EL (cell line): ENCODE data around the gene MDM2.

Experiments used
- DNase-seq: peaks from one replicate; pipeline ENCODE4 v3.0.0-alpha.2; 2016

Gene MDM2

DNA sequence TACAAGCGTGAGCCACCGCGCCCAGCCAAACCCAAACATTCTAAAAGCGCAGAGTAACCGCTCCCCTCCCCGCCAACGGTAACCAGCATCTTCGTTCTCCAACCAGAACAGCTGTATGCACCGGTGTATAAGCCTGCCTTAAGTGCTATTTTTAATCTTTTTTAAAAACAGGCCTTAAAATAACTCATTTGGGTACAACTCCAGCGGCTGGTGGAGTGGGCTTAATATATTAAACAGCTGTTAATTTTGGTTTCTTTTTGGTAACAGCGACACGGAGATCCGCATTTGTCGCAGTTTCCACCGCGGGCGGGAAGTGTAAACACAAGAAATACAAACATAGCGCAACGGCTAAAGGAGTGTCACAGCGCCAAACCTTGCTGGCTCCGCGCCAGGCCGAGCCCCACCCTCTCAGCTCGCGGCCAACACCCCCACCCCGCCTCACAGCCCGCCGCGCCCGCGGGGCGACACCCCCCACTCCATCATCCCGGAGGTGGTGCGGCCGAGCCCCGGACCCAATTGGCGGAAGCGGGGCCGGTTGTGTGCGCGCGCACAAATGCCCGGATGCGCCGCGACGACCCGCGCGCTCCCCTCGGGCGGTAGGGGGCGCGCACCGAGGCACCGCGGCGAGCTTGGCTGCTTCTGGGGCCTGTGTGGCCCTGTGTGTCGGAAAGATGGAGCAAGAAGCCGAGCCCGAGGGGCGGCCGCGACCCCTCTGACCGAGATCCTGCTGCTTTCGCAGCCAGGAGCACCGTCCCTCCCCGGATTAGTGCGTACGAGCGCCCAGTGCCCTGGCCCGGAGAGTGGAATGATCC, at the start of gene MDM2:
TSS of gene MDM2 (plus strand) at position 602 of the 812 bp plus-strand sequence. CDS start 301 bp downstream, outside the sequence.
- peak; percentile 87 for DNase-seq

DNA sequence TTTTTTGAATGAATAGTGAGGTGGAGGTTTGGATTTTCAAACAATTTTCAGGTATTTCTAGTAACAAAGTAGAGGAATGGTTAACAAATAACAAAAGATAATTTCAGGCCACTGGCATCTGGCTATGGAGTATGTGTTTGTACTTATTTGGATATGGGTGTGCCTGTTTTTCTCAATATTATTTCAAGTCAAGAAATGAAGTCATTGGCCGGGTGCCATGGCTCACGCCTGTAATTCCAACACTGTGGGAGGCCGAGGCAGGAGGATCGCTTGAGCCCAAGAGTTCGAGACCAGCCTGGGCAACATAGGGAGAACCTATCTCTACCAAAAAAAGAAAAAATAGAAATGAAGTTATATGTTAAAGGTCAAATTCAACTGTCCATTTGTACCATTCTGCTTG, 48.1 kb upstream of the MDM2 start:
- DNase-seq = no peak

GRCh38 chr12:68760806-68761441, 47.1 kb upstream of the MDM2 start:
- DNase-seq = no peak

DNA sequence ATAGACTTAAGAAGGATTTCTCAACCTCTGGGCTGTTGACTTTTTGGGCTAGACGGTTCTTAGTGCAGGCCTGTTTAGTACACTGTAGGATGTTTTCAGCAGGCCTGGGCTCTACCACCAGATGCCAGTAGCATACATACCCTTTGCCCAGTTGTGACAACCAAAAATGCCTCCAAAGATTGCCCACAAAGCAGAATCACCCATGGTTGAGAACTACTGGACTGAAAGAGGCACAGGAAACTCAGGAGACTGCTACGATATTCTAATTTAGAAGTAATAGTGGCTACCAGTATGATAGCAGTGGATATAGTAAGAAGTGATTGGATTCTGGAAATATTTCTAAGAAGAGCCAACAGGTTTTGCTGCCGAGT, 46.5 kb upstream of the MDM2 start:
- no peak for DNase-seq

DNA sequence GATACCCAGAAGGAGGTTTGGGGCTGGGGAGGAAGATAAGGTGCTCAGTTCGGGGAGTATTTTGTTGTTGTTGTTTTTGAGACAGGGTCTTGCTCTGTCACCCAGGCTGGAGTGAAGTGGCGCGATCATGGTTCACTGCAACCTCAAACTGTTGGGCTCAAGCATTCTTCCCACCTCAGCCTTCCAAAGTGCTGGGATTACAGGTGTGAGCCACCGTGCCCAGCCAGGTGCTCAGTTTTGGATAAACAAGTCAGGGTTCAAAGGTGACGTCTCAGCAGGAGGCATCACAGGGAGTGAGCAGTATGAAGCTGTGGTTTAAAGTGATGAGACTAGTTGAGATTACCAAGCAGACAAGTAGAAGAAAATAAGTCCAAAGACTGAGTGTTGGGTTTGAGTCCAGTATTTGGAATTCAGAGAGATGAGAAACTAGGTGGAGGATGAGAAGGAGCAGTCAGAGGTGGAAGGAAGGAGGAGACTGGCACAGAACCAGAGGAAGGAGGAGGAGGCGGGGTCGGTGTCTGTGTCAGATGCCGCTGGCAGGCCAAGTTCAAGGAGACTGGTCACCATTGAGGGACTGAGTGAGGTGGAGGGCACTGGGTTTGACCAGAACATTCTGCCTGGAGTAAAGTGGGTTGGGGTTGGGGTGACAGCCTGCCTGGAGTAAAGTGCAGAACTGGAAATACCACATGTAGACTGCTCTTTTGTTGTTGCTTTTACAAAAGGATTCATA, 45.9 kb upstream of the MDM2 start:
- no peak for DNase-seq

DNA sequence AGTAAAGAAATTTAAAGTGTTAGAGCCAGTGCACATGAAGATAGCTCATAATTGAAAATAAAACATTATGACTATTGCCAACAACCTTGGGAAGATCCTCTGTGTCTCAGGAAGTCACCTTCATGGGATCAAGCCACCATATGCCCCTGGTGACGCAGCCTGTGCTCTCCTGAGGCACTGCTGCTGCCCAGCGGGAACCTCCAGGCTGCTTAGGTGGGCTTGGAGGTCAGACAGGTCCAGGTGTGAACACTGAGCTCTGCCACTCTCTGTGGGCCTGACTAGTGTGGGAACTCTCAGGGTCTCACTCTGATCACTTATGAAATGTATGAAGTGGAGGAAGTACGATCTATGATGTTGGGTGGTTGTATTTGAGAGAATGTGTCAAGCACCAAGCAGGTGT, 45.3 kb upstream of the MDM2 start:
- DNase-seq = no peak

- no peak for DNase-seq
Measured at GRCh38 chr12:68765696-68766095, 42.3 kb upstream of the MDM2 start.

- DNase-seq = no peak
Measured at GRCh38 chr12:68766646-68767045, 41.3 kb upstream of the MDM2 start.

- DNase-seq = no peak
Measured at GRCh38 chr12:68767191-68767590, 40.8 kb upstream of the MDM2 start.

- no peak for DNase-seq
Measured at GRCh38 chr12:68768431-68768939, 39.5 kb upstream of the MDM2 start.

DNA sequence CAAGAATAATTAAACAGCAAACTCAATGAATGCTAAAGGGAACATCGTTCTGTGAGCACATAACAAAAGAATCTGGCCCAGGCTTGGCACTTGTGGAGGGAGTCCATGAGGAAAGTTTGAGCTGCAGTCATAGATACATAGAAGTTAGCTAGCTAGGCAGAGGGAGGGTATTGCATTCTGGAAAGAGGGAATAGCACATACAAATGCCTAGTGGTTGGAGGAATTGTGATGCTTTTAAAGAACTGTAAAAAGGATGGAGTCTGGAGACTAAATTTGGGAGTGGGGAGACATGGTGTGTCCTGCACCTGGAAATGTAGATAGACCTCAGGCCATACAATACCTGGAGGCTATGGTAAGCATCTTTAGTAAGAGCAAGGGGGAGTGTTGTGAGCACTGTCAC, 38.0 kb upstream of the MDM2 start:
- DNase-seq = no peak

GRCh38 chr12:68771223-68771925, 36.6 kb upstream of the MDM2 start:
- DNase-seq = no peak

DNA sequence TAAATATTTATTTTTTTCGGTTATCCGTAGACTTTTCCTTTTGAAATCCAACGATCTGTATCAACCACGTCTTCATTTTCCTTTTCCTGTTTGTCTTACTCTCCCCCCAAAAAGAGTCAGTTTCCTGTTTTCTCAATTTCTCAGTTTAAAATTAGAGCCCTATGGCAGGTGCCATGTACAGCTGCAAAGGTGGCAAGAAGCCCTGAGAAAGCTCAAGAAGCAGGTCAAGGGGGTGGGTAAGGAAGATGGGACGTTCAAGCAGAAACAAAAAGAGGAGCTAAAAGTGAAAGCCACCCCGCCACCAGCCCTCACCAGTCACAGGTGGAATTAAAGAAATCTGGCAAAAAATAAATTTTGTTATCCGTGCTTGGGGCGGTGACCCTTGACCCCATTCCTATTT, 35.3 kb upstream of the MDM2 start:
- no peak for DNase-seq

DNA sequence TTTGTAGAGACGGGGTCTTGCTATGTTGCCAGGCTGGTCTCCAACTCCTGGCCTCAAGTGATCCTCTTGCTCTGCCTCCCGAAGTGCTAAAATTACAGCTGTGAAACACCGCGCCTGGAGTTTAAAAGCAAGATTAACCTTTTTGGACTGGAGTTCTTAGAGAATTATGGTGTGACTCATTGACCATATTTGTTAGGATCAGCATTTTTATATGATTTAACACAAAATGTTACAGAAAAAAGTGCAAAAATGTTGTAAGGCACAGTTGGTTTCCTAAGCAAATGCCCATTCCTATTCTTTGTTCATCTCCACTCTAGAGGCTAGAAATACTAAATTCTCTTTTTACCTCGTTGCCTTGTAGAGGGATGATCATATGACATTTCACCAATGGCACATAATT, 34.4 kb upstream of the MDM2 start:
- no peak for DNase-seq

DNA sequence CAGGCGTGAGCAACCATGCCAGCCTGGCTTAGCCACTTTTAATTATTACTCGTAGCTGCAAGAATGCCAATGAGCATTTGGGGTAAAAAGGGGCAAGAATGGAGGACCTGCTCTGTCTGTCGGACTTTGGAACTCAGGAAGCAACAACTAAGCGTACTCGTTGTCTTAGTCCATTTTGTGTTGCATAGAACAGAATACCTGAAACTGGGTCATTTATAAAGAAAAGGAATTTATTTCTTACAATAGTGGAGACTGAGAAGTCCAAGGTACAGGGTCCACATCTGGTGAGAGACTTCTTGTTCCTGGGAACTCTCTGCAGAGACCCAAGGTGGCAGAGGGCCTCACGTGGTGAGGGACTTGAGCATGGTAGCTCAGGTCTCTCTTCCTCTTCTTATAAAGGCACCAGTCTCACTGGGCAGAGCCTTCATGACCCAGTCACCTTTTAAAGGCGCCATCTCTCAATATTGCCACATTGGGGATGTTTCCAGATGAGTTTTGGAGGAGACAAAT, 32.8 kb upstream of the MDM2 start:
- no peak for DNase-seq

- DNase-seq = no peak
Measured at GRCh38 chr12:68776976-68777610, 30.9 kb upstream of the MDM2 start.

DNA sequence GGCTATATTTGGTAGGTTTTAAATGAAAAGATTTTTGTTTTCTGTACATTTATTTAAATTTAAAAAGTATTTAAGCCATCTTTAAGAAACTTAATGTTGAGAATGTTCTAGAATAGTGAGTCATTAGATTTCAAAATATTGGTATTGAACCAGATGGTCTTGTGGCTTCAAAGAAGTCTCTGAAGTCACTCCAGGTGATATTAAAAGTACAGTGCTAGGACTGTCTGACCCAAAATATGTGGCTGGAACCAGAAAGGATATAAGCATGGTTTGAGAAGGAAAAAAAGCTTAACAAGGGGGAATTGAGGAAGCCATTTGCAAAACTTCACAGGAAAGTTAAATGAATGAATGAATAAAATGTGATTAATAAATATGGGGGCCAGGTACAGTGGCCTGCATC, 28.7 kb upstream of the MDM2 start:
- no peak for DNase-seq

- no peak for DNase-seq
Measured at GRCh38 chr12:68780731-68781130, 27.2 kb upstream of the MDM2 start.

GRCh38 chr12:68781728-68782127, 26.2 kb upstream of the MDM2 start:
- no peak for DNase-seq

DNA sequence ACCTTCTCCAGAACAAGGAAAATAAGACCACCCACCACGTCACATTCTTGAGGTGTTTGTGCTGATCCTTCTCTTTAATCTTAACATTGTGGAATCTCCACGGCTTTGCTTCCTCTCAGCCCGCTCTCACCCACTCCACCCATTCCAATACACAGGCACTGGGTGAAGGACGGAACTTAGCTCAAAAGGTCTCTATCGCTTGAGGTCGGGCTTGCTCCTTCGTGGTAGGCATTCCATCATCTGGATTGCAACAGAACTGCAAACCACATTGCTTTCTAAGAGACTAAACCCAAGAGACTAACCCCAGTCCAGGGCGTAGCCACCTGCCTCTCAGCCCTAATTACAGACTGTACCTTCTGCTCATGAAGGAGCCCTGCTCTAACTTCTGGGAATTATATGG, 24.0 kb upstream of the MDM2 start:
- DNase-seq = no peak

GRCh38 chr12:68785358-68785757, 22.6 kb upstream of the MDM2 start:
- DNase-seq = peak; percentile 26

DNA sequence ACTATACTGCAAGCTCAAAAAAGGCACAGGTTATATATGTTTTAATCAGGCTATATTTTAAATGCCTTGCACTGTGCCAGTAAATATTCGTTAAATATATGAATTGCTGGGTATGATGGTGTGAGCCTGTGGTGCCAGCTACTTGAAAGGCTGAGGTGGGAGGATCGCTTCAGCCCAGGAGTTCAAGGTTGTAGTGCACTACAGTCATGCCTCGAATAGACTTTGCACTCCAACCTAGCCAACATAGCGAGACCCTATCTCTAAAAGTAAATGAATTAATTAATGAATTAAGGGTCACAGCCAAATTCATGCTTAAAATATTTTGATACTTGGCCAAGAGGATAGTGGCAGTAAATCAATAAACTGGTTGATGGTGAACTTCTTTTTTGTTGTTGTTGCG, 22.2 kb upstream of the MDM2 start:
- no peak for DNase-seq
